SK-N-SH treated with all-trans-retinoic acid at 6 μM for 48 hours (cell line): ENCODE results near the gene FBXL13.
A peak's percentile ranks its signal among the peaks of the same experiment; 100 is the strongest.

ENCODE experiments used
- POU6F1 ChIP-seq: fragments of 250-450 bp; sonication (Bioruptor Pico); IDR thresholded peaks from 2 replicates; pipeline ENCODE4 v1.8.0; 2021; ENCODE audit warnings: low read depth, mild to moderate bottlenecking, moderate library complexity, borderline replicate concordance
- RARB ChIP-seq: fragments of 250-450 bp; sonication (Bioruptor Pico); IDR thresholded peaks from 2 replicates; pipeline ENCODE4 v1.8.0; 2021; ENCODE audit warnings: mild to moderate bottlenecking, moderate library complexity
- ZNF70 ChIP-seq: fragments of 450-650 bp; formaldehyde crosslinking; IDR thresholded peaks from 2 replicates; pipeline ENCODE4 v1.5.0; 2020; ENCODE audit warnings: mild to moderate bottlenecking, moderate library complexity
- TF ChIP-seq, protein P1 (sequence below): fragments of 250-450 bp; sonication (Bioruptor Pico); IDR thresholded peaks from 2 replicates; pipeline ENCODE4 v1.5.1; 2020; ENCODE audit warnings: low read depth, mild to moderate bottlenecking, moderate library complexity

- no peak for TF ChIP-seq POU6F1 (CRISPR knock-in tag)
- TF ChIP-seq RARB (CRISPR knock-in tag): no peak
- no peak for TF ChIP-seq ZNF70
- TF ChIP-seq, protein P1, sequence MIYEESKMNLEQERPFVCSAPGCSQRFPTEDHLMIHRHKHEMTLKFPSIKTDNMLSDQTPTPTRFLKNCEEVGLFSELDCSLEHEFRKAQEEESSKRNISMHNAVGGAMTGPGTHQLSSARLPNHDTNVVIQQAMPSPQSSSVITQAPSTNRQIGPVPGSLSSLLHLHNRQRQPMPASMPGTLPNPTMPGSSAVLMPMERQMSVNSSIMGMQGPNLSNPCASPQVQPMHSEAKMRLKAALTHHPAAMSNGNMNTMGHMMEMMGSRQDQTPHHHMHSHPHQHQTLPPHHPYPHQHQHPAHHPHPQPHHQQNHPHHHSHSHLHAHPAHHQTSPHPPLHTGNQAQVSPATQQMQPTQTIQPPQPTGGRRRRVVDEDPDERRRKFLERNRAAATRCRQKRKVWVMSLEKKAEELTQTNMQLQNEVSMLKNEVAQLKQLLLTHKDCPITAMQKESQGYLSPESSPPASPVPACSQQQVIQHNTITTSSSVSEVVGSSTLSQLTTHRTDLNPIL (CRISPR knock-in tag): peak; percentile 88
Observed at GRCh38 chr7:102992938-102993717, 81.5 kb downstream of the FBXL13 start.
